Kidney capillary endothelial cell (primary cell): ENCODE measurements around the gene ATRAID.

Source experiments
- DNase-seq: peaks from one replicate; pipeline ENCODE4 v3.0.0-alpha.2; 2018; ENCODE audit warnings: low spot score

ATRAID gene

GRCh38 chr2:27250652-27251379, 39.0 kb downstream of the ATRAID start:
- no peak for DNase-seq

GRCh38 chr2:27251766-27252165, 39.9 kb downstream of the ATRAID start:
- no peak for DNase-seq

GRCh38 chr2:27255187-27255586, 43.3 kb downstream of the ATRAID start:
- DNase-seq = no peak

- DNase-seq = no peak
These were observed 43.8 kb downstream of the ATRAID start for GRCh38 chr2:27255660-27256059.

- DNase-seq = no peak
These were observed 45.1 kb downstream of the ATRAID start for GRCh38 chr2:27256855-27257454.

- DNase-seq = no peak
These were observed 46.2 kb downstream of the ATRAID start for GRCh38 chr2:27258051-27258450.

GRCh38 chr2:27261241-27261925, 49.5 kb downstream of the ATRAID start:
- no peak for DNase-seq

GRCh38 chr2:27261926-27262298, 50.1 kb downstream of the ATRAID start:
- no peak for DNase-seq

- no peak for DNase-seq
These were observed 50.8 kb downstream of the ATRAID start, which contains the start of gene SLC30A3 for GRCh38 chr2:27262379-27263286. TSS of gene SLC30A3 (minus strand) at chr2:27263047. CDS start at chr2:27262906, 141 bp downstream.

- DNase-seq = no peak
These were observed 51.7 kb downstream of the ATRAID start for GRCh38 chr2:27263287-27264252.

GRCh38 chr2:27264253-27264752, 52.5 kb downstream of the ATRAID start:
- no peak for DNase-seq

GRCh38 chr2:27264753-27265535, 53.1 kb downstream of the ATRAID start:
- DNase-seq = no peak

- DNase-seq = no peak
These were observed 53.7 kb downstream of the ATRAID start for GRCh38 chr2:27265536-27265870.
